K562 treated with DMSO at 1 percent for 24 hours (cell line): ENCODE results near the gene SETD1A. TPM values are rescaled to one million over a fixed set of nuclear protein-coding genes. Genes with fewer than 3 reads are reported as not detected.

Experiments
- total RNA-seq: library from RNA; unstranded; fragments of 300-600 nt; gene quantifications from 2 replicates; pipeline ENCODE4 v1.2.3, GENCODE V29; 2022; ENCODE audit warnings: low read depth; ENCODE audit not compliant: insufficient read depth

Gene SETD1A
- total RNA-seq, result 21.2 and 22.6 TPM in 2 replicates

GRCh38 chr16:30957456-30958174 is at the start of gene SETD1A:
SETD1A (plus strand) TSS chr16:30957754; CDS start chr16:30958732, 978 bp downstream.

DNA sequence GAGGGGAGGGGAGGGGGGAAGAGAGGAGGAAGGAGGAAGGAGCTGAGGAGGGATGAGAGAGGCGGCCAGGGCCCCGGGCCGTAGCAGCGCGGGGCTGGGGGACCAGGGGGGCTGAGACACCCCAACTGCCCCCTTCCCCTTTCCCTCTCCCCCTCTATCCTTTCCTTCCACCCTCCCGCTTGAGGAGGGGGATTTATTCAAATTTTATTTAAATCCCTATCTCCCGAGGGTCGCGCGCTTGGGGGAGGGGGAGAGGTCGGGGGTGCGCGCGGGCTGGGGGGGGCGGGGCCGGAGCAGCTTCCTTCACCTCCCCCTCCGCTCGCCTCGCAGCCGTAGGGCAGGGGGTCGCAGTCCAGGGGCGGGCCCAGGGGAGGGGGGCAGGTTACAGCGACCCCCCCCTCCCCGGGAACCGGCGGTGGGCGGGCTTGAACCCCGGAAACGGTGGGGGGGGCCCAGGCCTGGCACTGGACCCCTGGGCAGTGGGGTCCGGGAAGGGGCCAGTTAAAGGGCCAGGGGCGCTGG is 33.9 kb upstream of the SETD1A start, which contains the start of gene FBXL19:
Gene FBXL19 (plus strand): TSS at position 19 of the 522 bp plus-strand sequence. CDS start 2,183 bp downstream, outside the sequence.

DNA sequence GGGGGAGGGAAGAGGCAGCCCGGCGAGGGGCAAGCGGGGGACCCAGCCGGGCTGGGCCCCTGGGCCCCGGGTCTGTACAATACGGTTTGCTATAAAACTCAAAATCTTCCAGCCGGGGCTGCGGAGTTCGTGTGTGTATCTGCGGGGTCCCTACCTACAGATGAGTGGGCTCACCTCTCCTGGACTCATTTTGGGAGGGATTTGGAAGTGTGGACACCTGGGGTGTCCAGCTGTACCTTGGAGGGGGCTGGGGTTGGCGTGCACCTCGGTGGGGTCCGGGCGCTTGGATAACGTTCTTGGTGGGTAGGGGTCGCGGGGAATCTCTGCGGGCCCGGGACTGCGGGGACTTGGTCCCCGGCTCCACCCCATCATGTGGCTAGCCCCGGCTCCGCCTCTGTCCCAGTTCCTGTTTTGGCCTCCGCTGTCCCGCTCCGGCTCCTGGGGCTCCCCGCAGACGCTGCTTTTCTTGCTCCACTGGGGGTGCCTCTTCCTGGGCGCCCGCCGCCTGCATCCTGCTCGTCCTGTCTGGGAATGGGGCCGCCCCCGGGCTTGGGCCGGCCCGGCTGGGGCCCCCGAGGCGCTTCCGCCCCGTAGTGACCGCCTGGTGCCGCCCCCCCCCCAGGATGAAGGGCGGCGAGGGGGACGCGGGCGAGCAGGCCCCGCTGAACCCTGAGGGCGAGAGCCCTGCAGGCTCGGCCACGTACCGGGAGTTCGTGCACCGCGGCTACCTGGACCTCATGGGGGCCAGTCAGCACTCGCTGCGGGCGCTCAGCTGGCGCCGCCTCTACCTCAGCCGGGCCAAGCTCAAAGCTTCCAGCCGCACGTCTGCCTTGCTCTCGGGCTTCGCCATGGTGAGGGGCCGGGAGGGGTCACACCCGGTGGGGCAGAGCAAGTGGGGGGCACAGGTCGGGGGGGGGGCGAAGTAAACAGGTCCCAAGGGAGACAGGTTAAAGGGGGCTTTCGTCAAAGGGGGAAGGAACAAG is 8.6 kb upstream of the SETD1A start, which contains the start of gene ORAI3:
Gene ORAI3 (plus strand): TSS at position 402 of the 983 bp plus-strand sequence. CDS start 222 bp downstream, at position 624.

DNA sequence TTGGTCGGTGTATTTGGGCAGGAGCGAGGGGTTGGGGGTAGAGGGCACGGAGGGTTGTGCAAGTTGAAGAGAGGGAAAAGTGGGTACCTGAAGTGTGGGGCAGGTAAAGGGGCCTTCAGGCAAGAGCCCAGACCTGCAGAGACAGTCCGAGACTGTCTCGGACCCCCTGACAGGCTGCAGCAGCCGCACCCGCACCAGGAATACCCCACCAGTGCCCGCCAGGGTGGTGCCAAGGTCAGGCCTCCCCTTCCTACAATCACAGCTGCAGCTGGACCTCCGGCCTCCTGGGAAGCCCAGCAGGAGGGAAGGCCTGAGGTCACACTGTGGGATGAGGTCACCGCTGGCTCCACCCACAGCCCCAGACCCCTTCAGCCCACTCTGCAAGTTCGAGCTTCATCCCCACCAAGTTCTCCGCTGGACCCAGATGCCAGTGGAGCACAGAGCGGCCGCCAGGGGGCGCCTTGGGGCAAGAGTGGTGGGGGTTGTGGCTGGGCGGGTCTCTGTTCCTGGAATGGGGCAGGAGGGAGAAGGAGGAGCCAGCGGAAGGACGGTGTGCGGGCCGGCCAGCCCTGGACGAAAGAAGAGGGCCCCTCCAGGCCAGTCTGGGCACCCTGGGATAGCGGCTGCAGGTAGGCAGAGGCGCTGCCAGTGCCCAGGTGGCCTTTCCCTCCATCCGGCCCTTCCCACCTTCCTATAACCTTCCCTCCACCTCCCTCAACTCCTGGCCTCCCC is 27.3 kb downstream of the SETD1A start, which contains the start of gene HSD3B7:
Gene HSD3B7 (plus strand): TSS at position 539 of the 732 bp plus-strand sequence. CDS start 452 bp downstream, outside the sequence.

DNA sequence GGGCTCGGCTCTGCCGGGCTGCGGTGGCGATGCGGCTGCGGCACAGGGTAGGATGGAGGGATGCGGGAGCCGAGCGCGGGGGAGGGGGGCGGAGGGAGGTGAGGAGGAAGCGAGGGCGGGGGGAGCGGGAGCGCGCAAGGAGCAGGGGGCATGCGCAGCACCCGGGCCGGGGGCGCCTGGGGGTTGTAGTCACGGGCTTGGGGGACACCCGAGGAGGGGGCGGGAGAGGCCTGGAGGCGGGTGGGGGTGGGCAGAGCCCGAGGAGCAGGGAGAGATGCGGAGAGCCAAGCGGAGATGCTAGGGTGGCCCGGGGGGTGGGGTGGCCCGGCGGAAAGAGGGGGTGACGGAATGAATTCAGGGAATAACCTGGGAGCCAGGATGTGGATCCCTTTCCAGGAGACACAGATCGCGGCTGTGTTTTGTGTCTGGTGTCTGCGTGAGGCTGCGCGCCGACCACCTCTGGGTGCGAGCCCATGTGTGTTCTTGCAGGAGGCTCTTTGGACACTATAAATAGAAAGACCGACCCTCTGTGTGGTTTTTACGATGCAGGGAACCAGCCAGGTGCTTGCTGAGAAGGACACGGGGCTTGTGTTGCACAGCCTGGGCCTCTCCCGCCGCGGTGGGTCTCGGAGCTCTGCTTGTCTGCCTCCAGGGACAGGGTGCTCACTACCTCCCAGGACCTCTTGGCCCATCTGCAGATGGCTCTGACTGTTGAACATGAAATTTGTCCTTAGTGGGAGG is 53.2 kb downstream of the SETD1A start, which contains the start of gene STX1B:
Gene STX1B (minus strand): TSS at position 54 of the 741 bp plus-strand sequence. CDS start 242 bp downstream, outside the sequence.

GRCh38 chr16:31032736-31033708 is 75.5 kb downstream of the SETD1A start, which contains the start of gene STX4:
STX4 (plus strand) TSS chr16:31033558; CDS start chr16:31033806, 248 bp downstream.

Other genes starting within 250 kb of the SETD1A start
- gene PHKG2, start 209.3 kb upstream of the SETD1A start, total RNA-seq, result 50.6 and 51.7 TPM in 2 replicates
- 12.9 and 15.0 TPM in 2 replicates for gene CFAP119, start 195.7 kb upstream of the SETD1A start, total RNA-seq
- 95.9 and 110 TPM in 2 replicates for gene RNF40, start 195.4 kb upstream of the SETD1A start, total RNA-seq
- 16.4 and 17.8 TPM in 2 replicates for gene ZNF629, start 170.5 kb upstream of the SETD1A start, total RNA-seq
- 39.7 and 39.8 TPM in 2 replicates for gene BCL7C, start 63.7 kb upstream of the SETD1A start, total RNA-seq
- gene CTF1, start 61.1 kb upstream of the SETD1A start, total RNA-seq, result 3.7 and 4.2 TPM in 2 replicates
- gene FBXL19, start 34.2 kb upstream of the SETD1A start, total RNA-seq, result 30.5 TPM in 2 replicates
- gene ORAI3, start 8.7 kb upstream of the SETD1A start, total RNA-seq, result 86.5 and 97.3 TPM in 2 replicates
- 41.6 and 42.7 TPM in 2 replicates for gene HSD3B7, start 27.5 kb downstream of the SETD1A start, total RNA-seq
- gene STX1B, start 52.9 kb downstream of the SETD1A start, total RNA-seq, result 0.65 and 0.82 TPM in 2 replicates
- 48.7 and 57.8 TPM in 2 replicates for gene STX4, start 75.8 kb downstream of the SETD1A start, total RNA-seq
- gene ZNF668, start 116.5 kb downstream of the SETD1A start, total RNA-seq, result 20.7 and 21.1 TPM in 2 replicates
- 20.6 and 23.7 TPM in 2 replicates for gene ZNF646, start 116.7 kb downstream of the SETD1A start, total RNA-seq
- 3.0 and 3.1 TPM in 2 replicates for gene PRSS53, start 131.2 kb downstream of the SETD1A start, total RNA-seq
- gene VKORC1, start 137.0 kb downstream of the SETD1A start, total RNA-seq, result 203 and 206 TPM in 2 replicates
- gene BCKDK, start 150.6 kb downstream of the SETD1A start, total RNA-seq, result 57.1 and 65.5 TPM in 2 replicates
- 76.8 and 93.8 TPM in 2 replicates for gene KAT8, start 159.9 kb downstream of the SETD1A start, total RNA-seq
- gene PRSS8, start 178.0 kb downstream of the SETD1A start, total RNA-seq, result 56.3 and 61.3 TPM in 2 replicates
- gene PRSS36, start 192.3 kb downstream of the SETD1A start, total RNA-seq, result 0.45 TPM in 1 of 2 replicates, not detected in the other
- gene FUS, start 222.4 kb downstream of the SETD1A start, total RNA-seq, result 211 and 283 TPM in 2 replicates
- 91.6 and 93.5 TPM in 2 replicates for gene PYCARD, start 245.0 kb downstream of the SETD1A start, total RNA-seq